Pulmonary artery endothelial cell (primary cell): Measurements from ENCODE around the gene ITPKC. TPM values are rescaled to one million over a fixed set of nuclear protein-coding genes. Genes with fewer than 3 reads are reported as not detected.
A peak's percentile ranks its signal among the peaks of the same experiment; 100 is the strongest.
"Not testable (repeated sequence)": the region's sequence is repeated elsewhere in the genome, so short reads cannot be mapped to it uniquely, and the experiment has no call there.

ENCODE experiments used
- DNase-seq: peaks from one replicate; pipeline ENCODE4 v3.0.0-alpha.2; 2011; ENCODE audit warnings: low read depth, low spot score
- total RNA-seq: library from RNA; depleted of rRNA; stranded (reverse); fragments of >200 nt; gene quantifications from 2 replicates; pipeline ENCODE4 v1.2.3, GENCODE V29; 2014

ITPKC gene
- total RNA-seq, 1 donor from 2014 or later: 19.8 TPM

DNA sequence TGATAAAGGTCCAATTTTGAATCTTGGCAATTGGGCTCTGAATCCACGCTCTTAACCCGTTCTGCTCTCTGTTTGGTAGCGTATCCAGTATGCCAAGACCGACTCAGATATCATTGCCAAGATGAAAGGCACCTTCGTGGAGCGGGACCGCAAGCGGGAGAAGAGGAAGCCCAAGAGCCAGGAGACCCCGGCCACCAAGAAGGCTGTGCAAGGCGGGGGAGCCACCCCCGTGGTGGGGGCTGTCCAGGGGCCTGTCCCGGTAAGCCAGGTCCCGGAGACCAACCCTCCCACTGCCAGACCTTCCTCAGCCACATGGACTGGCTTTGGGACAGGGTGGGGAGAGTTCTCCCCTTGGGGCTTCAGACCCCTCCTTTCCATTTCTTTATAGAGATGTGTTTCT is 42.4 kb downstream of the ITPKC start:
- DNase-seq: no peak

DNA sequence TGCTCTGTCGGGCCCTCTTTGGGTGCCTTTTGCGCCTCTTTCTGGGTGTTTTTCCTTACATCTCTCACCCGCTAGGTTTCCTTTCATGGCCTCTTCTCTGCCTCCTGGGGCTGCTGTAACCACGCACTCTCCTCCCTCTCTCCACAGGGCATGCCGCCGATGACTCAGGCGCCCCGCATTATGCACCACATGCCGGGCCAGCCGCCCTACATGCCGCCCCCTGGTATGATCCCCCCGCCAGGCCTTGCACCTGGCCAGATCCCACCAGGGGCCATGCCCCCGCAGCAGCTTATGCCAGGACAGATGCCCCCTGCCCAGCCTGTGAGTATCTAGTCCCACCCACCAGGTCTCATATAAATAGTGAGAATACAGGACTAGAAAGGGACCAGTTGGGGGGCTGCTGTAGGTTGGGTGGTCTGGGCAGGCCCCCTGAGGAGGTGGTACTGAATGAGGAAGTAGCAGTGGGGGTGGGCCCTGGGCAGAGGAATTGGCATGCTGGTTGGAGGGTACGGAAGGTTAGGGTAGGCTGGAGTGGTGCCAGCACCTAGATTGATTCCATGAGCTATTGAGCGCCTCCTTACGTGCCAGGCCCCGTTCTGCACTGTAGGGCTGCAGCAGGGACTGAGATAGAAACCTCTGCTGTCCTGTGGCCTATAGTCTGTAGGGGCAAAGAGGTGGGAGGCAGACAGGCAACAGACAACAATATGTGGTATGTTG is 46.0 kb downstream of the ITPKC start:
- DNase-seq: no peak

GRCh38 chr19:40763526-40763925 is 46.6 kb downstream of the ITPKC start:
- DNase-seq: no peak

DNA sequence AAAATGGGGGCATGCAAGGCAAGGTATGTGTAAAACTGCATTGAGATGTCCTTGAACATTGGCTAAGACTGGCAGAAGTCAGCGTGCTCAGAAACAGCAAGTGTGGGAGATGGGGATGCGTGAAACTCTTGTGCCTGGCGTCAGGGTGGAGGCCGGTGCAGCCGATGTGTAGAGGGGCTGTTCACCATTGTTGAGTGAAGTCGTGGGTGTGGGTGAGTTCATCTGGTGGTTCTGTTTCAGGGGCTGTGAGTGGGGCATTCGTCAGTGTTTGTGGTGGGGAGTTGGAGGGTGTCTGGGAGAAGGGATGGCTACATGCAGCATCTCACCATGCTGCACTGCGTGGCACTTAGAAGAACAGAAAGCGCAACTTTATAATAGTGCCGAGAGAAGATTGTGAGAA is 47.1 kb downstream of the ITPKC start:
- no peak for DNase-seq

GRCh38 chr19:40766385-40766784 is 49.5 kb downstream of the ITPKC start:
- not testable (repeated sequence) for DNase-seq

GRCh38 chr19:40768869-40769268 is 52.0 kb downstream of the ITPKC start:
- no peak for DNase-seq

DNA sequence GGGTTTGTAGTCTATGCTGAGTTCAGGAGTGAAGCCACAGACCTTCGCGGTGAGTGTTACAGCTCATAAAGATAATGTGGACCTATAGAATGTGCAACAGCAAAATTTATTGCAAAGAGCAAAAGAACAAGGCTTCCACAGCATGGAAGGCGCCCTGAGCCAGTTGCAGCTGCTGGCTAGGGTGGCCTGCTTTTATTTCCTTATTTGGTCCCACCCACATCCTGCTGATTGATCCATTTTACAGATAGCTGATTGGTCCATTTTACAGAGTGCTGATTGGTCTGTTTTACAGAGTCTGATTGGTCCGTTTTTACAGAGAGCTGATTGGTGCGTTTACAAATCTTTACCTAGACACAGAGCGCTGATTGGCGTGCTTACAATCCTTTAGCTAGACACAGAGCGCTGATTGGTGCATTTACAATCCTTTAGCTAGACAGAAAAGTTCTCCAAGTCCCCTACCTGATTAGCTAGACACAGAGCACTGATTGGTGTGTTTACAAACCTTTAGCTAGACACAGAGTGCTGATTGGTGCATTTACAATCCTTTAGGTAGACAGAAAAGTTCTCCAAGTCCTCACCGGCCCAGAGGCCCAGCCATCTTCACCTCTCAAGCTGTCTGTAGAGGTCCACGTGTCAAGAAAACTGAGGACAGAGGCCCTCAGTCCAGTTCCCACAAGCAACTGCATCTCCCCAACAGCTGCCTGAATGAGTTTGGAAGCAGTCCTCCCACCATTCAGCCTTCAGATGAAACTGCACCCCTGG is 54.4 kb downstream of the ITPKC start:
- not testable (repeated sequence) for DNase-seq

- no peak for DNase-seq
Observed at GRCh38 chr19:40774916-40775631, 58.2 kb downstream of the ITPKC start, which contains the start of gene MIA. Gene MIA, plus strand, starts transcription at chr19:40775521. Its CDS starts 22 bp downstream, at chr19:40775543.

- no peak for DNase-seq
Observed at GRCh38 chr19:40775632-40776022, 58.7 kb downstream of the ITPKC start.

DNA sequence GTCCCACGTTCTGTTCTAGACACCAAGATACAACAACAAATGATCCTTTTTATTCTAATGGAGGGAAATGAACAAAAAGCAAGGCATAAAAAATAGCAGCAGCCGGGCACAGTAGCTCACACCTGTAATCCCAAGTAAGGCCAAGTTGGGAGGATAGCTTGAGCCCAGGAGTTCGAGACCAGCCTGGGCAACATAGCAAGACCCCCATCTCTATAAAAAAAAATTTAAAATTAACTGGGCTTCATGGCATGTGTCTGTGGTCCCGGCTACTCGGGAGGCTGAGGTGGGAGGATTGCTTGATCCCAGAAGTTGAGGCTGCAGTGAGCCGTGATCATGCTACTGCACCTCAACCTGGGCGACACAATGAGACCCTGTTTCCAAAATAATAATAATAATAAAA is 59.5 kb downstream of the ITPKC start:
- DNase-seq: no peak

- peak; percentile 72 for DNase-seq
Observed at GRCh38 chr19:40776932-40777644, 60.2 kb downstream of the ITPKC start.

GRCh38 chr19:40777645-40777936 is 60.7 kb downstream of the ITPKC start:
- no peak for DNase-seq

- peak; percentile 99 for DNase-seq
Observed at GRCh38 chr19:40777937-40778705, 61.2 kb downstream of the ITPKC start, which contains the start of gene RAB4B. Gene RAB4B, plus strand, starts transcription at chr19:40778247. Its CDS starts 129 bp downstream, at chr19:40778376.

DNA sequence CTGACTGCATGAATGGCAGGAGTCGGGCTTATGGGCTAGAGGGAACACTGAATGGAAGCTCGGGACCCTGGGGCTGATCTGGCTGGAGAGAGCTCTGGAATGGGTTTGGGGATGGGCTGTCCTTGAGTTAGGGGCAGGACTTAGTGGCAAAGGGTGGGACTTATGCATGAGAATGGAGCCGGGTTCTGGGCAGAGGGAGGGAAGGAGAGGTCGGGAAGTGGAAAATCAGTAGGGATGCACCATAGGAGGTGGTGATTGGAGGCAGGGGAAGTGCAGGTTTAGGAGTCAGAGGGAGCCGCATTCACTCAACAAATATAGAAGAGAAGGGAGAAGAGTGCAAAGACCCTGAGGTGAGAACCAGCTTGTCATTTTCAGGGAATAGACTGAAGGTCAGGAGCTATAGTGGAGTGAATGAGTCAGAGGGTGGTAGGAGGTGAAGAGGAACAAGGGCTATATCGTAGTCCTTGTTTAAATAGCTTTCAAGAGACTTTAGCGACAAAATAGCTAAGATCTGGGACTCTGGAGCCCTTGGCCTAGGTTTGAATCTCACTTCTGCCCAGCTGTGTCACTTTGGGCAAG is 61.9 kb downstream of the ITPKC start:
- no peak for DNase-seq

DNA sequence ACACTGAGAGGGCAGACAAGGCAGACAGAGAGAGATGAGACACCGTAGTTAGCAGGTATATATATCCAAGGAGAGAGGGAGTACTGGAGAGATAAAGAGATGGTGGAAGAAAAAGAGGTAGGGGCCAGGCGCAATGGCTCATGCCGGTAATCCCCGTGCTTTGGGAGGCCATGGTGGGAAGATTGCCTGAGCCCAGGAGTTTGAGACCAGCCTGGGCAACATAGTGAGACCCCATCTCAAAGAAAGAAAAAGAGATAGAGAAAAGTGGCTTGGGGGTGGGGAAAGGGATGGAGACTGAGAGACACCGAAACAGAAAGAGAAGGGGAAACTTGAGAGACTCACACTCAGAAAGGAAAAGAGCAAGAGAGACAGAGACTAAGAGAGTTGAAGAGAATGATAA is 63.7 kb downstream of the ITPKC start:
- no peak for DNase-seq

- no peak for DNase-seq
Observed at GRCh38 chr19:40781140-40781539, 64.2 kb downstream of the ITPKC start.

DNA sequence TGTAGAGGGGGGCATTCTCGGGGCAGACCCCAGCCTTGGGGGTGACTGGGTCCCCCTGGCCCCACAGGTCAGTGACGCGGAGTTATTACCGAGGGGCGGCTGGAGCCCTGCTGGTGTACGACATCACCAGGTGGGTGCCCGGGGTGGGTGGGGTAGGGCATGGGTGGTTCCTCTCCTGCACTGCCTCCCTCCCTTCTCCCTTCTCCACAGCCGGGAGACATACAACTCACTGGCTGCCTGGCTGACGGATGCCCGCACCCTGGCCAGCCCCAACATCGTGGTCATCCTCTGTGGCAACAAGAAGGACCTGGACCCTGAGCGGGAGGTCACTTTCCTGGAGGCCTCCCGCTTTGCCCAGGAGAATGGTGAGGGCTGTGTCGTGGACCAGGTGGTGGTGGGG is 66.8 kb downstream of the ITPKC start:
- DNase-seq: no peak

DNA sequence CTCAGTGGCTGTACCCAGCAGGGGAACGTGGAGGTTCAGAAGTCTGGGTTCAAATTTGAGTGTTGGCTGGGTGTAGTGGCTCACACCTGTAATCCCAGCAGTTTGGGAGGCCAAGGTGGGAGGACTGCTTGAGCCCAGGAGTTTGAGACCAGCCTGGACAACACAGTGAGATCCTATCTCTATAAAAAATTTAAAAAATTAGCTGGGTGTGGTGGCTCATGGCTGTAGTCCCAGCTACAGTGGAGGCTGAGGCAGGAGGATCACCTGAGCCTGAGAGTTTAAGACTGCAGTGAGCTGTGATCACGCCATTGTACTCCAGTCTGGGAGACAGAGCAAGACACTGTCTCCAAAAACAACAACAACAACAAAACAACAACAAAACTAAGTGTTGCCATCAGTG is 67.2 kb downstream of the ITPKC start:
- not testable (repeated sequence) for DNase-seq

GRCh38 chr19:40785526-40785925 is 68.6 kb downstream of the ITPKC start:
- no peak for DNase-seq
